Cardiac fibroblast (primary cell): Measurements from ENCODE around the gene RASA3.
"Not testable (repeated sequence)": the region's sequence is repeated elsewhere in the genome, so short reads cannot be mapped to it uniquely, and the experiment has no call there.

ENCODE experiments used
- DNase-seq, 2 donors: peaks; one replicate each; pipeline versions ENCODE4 v3.0.0 to v3.0.0-alpha.2; 2010; ENCODE audit warnings: low read depth in 2 of 2
- H3K4me3 ChIP-seq, 2 donors: replicated peaks in 1 of 2; 1 replicate in 1 of 2; 2 replicates in 1 of 2; pipeline ENCODE4 v1.5.1; 2011; ENCODE audit warnings: low read depth in 2 of 2, low read length in 2 of 2, mild to moderate bottlenecking in 2 of 2, moderate library complexity in 1 of 2
- CTCF ChIP-seq: IDR thresholded peaks from one replicate; pipeline ENCODE4 v1.5.1; 2011; ENCODE audit warnings: low read depth, mild to moderate bottlenecking, low read length, inconsistent platforms

RASA3 gene

GRCh38 chr13:114024603-114025404 lies 107.6 kb downstream of the RASA3 start:
- no peak for TF ChIP-seq CTCF
- DNase-seq, result no peak
- no peak overlapping the region for H3K4me3 ChIP-seq

GRCh38 chr13:114023716-114024602 lies 108.5 kb downstream of the RASA3 start:
- no peak for TF ChIP-seq CTCF
- no peak overlapping the region for H3K4me3 ChIP-seq
- no peak for DNase-seq

- no peak for TF ChIP-seq CTCF
- DNase-seq, result no peak
Measured at GRCh38 chr13:114022876-114023275, 109.5 kb downstream of the RASA3 start.

GRCh38 chr13:114022309-114022669 lies 110.1 kb downstream of the RASA3 start:
- no peak overlapping the region for H3K4me3 ChIP-seq
- TF ChIP-seq CTCF, result no peak

More at GRCh38 chr13:114022876-114023275, 109.5 kb downstream of the RASA3 start:
- H3K4me3 ChIP-seq, result no peak overlapping the region

GRCh38 chr13:114021464-114022308 lies 110.7 kb downstream of the RASA3 start:
- no peak for DNase-seq
- TF ChIP-seq CTCF, result no peak
- H3K4me3 ChIP-seq, result no peak overlapping the region

More at GRCh38 chr13:114022309-114022669, 110.1 kb downstream of the RASA3 start:
- no peak for DNase-seq

GRCh38 chr13:114020750-114021463 lies 111.5 kb downstream of the RASA3 start:
- DNase-seq, result no peak
- no peak for TF ChIP-seq CTCF
- no peak overlapping the region for H3K4me3 ChIP-seq

GRCh38 chr13:114020134-114020533 lies 112.3 kb downstream of the RASA3 start:
- H3K4me3 ChIP-seq, result not testable (repeated sequence)

More at GRCh38 chr13:114020134-114020533, 112.3 kb downstream of the RASA3 start:
- DNase-seq, result not testable (repeated sequence)
